Fibroblast of mammary gland (primary cell): Measurements from ENCODE around the gene TRIM39.

ENCODE experiments used
- DNase-seq: peaks from one replicate; pipeline ENCODE4 v3.0.0-alpha.2; 2010; ENCODE audit warnings: low read depth
- H3K4me3 ChIP-seq: 2 replicates; pipeline ENCODE4 v1.5.1; 2011; ENCODE audit warnings: low read depth, mild to moderate bottlenecking, low read length, moderate library complexity; ENCODE audit not compliant: control insufficient read depth
- CTCF ChIP-seq: conservative IDR thresholded peaks from 2 replicates; pipeline ENCODE4 v1.5.1; 2011; ENCODE audit warnings: low read depth, low read length, inconsistent platforms; ENCODE audit not compliant: control insufficient read depth, insufficient read depth

The TRIM39 gene

GRCh38 chr6:30380464-30380863, 53.7 kb downstream of the TRIM39 start:
- no peak overlapping the region for H3K4me3 ChIP-seq
- DNase-seq = no peak
- TF ChIP-seq CTCF = no peak

- TF ChIP-seq CTCF = no peak
- no peak for DNase-seq
These were observed 59.4 kb downstream of the TRIM39 start for GRCh38 chr6:30386166-30386565.

GRCh38 chr6:30391240-30391639, 64.5 kb downstream of the TRIM39 start:
- no peak for DNase-seq
- TF ChIP-seq CTCF = no peak
- no peak overlapping the region for H3K4me3 ChIP-seq

More at GRCh38 chr6:30386166-30386565, 59.4 kb downstream of the TRIM39 start:
- H3K4me3 ChIP-seq = no peak overlapping the region
